ENCODE data around the gene SHC3. TPM values are rescaled to one million over a fixed set of nuclear protein-coding genes. Genes with fewer than 3 reads are reported as not detected.

SHC3 gene
- total RNA-seq, 4 donors from 2014 or later: 2.2 to 4.0 (median 3.1) TPM

DNA sequence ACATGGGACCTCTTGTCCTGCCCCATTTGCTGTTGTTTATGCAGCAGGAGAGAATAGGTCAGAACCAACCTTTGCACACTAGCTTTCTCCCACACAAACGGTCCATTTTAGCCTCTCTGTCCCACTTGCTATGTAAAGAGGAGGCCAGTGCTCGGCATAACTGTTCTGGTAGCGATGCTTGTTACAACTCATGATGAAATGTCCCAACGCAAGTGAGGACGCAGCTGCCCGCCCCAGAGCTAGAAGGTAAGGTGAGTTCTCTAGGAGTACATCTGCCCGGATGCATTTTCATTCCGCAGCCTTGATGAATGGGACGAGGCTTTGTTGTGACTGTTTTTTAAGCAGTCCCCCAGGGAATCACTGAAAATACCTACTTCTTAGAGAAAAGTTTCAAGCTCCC lies 173.3 kb downstream of the SHC3 start:
- intact Hi-C loops (cut with DNase I): loop anchor here (10.0 kb wide), 1 partner anchor 279 kb away; no protein-coding TSS in a partner anchor
- Histone ChIP-seq H3K27me3 (no peaks in the 10 kb centered on the region), H3K4me1 (peaks cover 19 to 73% (median 66%) of the 10 kb centered on the region in 4 donors), H3K9me3 (no peaks in the 10 kb centered on the region), H3K27ac (replicated peaks in 1 of 4) (peak overlapping the region in 3 of 4 donors; percentile 6 to 25 (median 8)), H3K36me3 (peaks cover 7 to 47% (median 28%) of the 10 kb centered on the region in 4 donors), H3K4me3 (no peak overlapping the region)
- DNase-seq (ENCODE audit: extremely low spot score): peak; percentile 66
- 86% methylated on average over 8 of the region's 9 CpGs for WGBS
- TF ChIP-seq EP300 (IDR thresholded peaks at IDR 0.05) (no peak), POLR2AphosphoS5 (IDR thresholded peaks at IDR 0.05) (peak in 1 of 2 donors; percentile 11)

DNA sequence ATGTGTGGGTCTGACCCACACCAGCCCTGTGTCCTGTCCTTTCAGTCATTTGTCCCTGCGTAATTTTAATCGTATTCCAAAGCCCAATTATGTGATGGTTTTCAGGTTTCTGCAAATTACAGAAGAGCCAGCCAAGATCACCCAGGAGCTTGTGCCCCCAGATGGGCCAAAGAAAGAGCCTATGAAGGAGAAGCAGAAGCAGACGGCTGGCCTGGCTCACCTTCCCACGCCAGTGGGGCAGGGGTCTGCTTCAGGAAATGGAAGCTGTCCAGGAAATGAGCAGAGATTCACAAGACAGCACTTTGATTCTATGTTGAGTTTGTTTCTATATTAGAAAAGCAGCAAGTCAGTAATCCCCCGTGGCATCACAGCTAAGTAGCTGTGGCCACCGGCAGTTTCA lies 175.6 kb downstream of the SHC3 start:
- H3K9me3 ChIP-seq: no peaks in the 10 kb centered on the region
- no peaks in the 10 kb centered on the region for H3K27me3 ChIP-seq
- 81% methylated on average over 6 of the region's 6 CpGs for WGBS
- no peak overlapping the region for H3K4me3 ChIP-seq
- peaks cover 33 to 94% (median 90%) of the 10 kb centered on the region in 4 donors for H3K4me1 ChIP-seq
- intact Hi-C loops (cut with DNase I): loop anchor here (5.0 to 10.0 kb wide), 2 partner anchors 281 to 282 kb away; no protein-coding TSS in a partner anchor
- peaks cover 7 to 47% (median 28%) of the 10 kb centered on the region in 4 donors for H3K36me3 ChIP-seq
- TF ChIP-seq POLR2A (IDR thresholded peaks at IDR 0.05; ENCODE audit: low read depth) (no peak), POLR2AphosphoS5 (IDR thresholded peaks at IDR 0.05) (no peak), EP300 (IDR thresholded peaks at IDR 0.05) (no peak)
- TF ChIP-seq, protein P1, sequence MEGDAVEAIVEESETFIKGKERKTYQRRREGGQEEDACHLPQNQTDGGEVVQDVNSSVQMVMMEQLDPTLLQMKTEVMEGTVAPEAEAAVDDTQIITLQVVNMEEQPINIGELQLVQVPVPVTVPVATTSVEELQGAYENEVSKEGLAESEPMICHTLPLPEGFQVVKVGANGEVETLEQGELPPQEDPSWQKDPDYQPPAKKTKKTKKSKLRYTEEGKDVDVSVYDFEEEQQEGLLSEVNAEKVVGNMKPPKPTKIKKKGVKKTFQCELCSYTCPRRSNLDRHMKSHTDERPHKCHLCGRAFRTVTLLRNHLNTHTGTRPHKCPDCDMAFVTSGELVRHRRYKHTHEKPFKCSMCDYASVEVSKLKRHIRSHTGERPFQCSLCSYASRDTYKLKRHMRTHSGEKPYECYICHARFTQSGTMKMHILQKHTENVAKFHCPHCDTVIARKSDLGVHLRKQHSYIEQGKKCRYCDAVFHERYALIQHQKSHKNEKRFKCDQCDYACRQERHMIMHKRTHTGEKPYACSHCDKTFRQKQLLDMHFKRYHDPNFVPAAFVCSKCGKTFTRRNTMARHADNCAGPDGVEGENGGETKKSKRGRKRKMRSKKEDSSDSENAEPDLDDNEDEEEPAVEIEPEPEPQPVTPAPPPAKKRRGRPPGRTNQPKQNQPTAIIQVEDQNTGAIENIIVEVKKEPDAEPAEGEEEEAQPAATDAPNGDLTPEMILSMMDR (IDR thresholded peaks at IDR 0.05): no peak
- peak; percentile 68 for DNase-seq (ENCODE audit: extremely low spot score)
- peak overlapping the region; percentile 97 to 100 (median 99) for H3K27ac ChIP-seq (replicated peaks in 1 of 4)

DNA sequence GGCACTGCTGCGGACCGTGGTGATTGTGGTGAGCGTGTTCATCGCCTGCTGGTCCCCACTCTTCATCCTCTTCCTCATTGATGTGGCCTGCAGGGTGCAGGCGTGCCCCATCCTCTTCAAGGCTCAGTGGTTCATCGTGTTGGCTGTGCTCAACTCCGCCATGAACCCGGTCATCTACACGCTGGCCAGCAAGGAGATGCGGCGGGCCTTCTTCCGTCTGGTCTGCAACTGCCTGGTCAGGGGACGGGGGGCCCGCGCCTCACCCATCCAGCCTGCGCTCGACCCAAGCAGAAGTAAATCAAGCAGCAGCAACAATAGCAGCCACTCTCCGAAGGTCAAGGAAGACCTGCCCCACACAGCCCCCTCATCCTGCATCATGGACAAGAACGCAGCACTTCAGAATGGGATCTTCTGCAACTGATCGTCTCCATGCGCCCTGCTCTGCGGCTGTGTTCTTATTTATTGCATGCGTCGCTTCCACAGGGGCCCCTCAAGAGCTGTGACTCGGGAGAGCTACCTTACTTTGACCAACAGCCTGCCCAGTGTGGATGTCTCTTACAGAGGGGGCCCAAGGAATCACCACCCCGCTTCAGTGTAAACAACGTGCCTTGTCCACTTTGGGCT lies 176.6 kb downstream of the SHC3 start:
- no peaks in the 10 kb centered on the region for H3K9me3 ChIP-seq
- H3K4me1 ChIP-seq: peaks cover 41 to 99% (median 95%) of the 10 kb centered on the region in 4 donors
- intact Hi-C loops (cut with DNase I): loop anchor here (2.0 to 10.0 kb wide), 3 partner anchors 280 to 407 kb away; no protein-coding TSS in a partner anchor
- no peak overlapping the region for H3K4me3 ChIP-seq
- peak overlapping the region; percentile 97 to 100 (median 99) for H3K27ac ChIP-seq (replicated peaks in 1 of 4)
- TF ChIP-seq EP300 (IDR thresholded peaks at IDR 0.05) (no peak), POLR2A (IDR thresholded peaks at IDR 0.05; ENCODE audit: low read depth) (no peak), POLR2AphosphoS5 (IDR thresholded peaks at IDR 0.05) (no peak)
- TF ChIP-seq, protein P1 (IDR thresholded peaks at IDR 0.05): no peak
- no peaks in the 10 kb centered on the region for H3K27me3 ChIP-seq
- DNase-seq (ENCODE audit: extremely low spot score): peak; percentile 79
- WGBS: 72% methylated on average over 8 of the region's 27 CpGs
- H3K36me3 ChIP-seq: peaks cover 7 to 47% (median 31%) of the 10 kb centered on the region in 4 donors

DNA sequence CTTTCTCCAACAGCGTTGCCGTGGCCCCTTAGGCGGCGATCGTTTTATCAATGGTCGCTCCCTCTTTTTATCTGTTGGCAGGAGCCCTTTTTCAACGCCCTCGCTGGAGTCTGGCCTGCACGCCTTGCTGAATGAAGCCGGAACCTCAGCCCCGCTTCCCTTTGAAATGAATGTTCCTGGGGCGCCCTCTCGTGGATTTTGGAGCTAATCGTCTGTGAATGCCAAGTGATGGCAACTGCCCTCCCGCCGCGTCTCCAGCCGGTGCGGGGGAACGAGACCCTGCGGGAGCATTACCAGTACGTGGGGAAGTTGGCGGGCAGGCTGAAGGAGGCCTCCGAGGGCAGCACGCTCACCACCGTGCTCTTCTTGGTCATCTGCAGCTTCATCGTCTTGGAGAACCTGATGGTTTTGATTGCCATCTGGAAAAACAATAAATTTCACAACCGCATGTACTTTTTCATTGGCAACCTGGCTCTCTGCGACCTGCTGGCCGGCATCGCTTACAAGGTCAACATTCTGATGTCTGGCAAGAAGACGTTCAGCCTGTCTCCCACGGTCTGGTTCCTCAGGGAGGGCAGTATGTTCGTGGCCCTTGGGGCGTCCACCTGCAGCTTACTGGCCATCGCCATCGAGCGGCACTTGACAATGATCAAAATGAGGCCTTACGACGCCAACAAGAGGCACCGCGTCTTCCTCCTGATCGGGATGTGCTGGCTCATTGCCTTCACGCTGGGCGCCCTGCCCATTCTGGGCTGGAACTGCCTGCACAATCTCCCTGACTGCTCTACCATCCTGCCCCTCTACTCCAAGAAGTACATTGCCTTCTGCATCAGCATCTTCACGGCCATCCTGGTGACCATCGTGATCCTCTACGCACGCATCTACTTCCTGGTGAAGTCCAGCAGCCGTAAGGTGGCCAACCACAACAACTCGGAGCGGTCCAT lies 177.4 kb downstream of the SHC3 start:
- Histone ChIP-seq H3K36me3 (peaks cover 7 to 51% (median 35%) of the 10 kb centered on the region in 4 donors), H3K4me1 (peaks cover 41 to 99% (median 95%) of the 10 kb centered on the region in 4 donors), H3K9me3 (no peaks in the 10 kb centered on the region), H3K4me3 (peak overlapping the region; percentile 8 to 35 (median 15)), H3K27ac (replicated peaks in 1 of 4) (peak overlapping the region; percentile 97 to 100 (median 99)), H3K27me3 (no peaks in the 10 kb centered on the region)
- TF ChIP-seq EP300 (IDR thresholded peaks at IDR 0.05) (no peak), POLR2AphosphoS5 (IDR thresholded peaks at IDR 0.05) (peak; percentile 50 to 69), POLR2A (IDR thresholded peaks at IDR 0.05; ENCODE audit: low read depth) (no peak)
- TF ChIP-seq, protein P1 (IDR thresholded peaks at IDR 0.05): peak; percentile 72 to 82 (median 81)
- DNase-seq (ENCODE audit: extremely low spot score): peak; percentile 97
- intact Hi-C loops (cut with DNase I): loop anchor here (2.0 to 10.0 kb wide), 3 partner anchors 279 to 406 kb away; no protein-coding TSS in a partner anchor
- 15% methylated on average over 32 of the region's 52 CpGs for WGBS
